ENCODE measurements around the gene TAF11L4. TPM values are rescaled to one million over a fixed set of nuclear protein-coding genes. Genes with fewer than 3 reads are reported as not detected.
A peak's percentile ranks its signal among the peaks of the same experiment; 100 is the strongest.
"Not testable (repeated sequence)": the region's sequence is repeated elsewhere in the genome, so short reads cannot be mapped to it uniquely, and the experiment has no call there.

Gene TAF11L4
- total RNA-seq, 6 experiments from 2014 or later, result not detected

- H3K4me3 ChIP-seq; H3K27me3 ChIP-seq; H3K27ac ChIP-seq; ATAC-seq; H3K36me3 ChIP-seq; H3K4me1 ChIP-seq; DNase-seq; H3K9me3 ChIP-seq; intact Hi-C loops (cut with DNase I): not testable (repeated sequence)
- WGBS (ENCODE audit: insufficient coverage, low coverage, low lambda C conversion rate, missing lambda C conversion rate), result 71% methylated on average over 9 of the region's 14 CpGs
Observed at GRCh38 chr5:17519508-17519907, 2.1 kb upstream of the TAF11L4 start.

GRCh38 chr5:17524935-17525334 is 3.3 kb downstream of the TAF11L4 start, which contains the start of gene TAF11L5:
Gene TAF11L5 (plus strand): TSS chr5:17525235.
- H3K4me3 ChIP-seq; DNase-seq; H3K9me3 ChIP-seq; H3K27ac ChIP-seq; H3K36me3 ChIP-seq; H3K27me3 ChIP-seq; H3K4me1 ChIP-seq; intact Hi-C loops (cut with DNase I); ATAC-seq: not testable (repeated sequence)
- no CpG with 5 or more reads among the region's 15 CpGs for WGBS (ENCODE audit: insufficient coverage, low coverage, low lambda C conversion rate, missing lambda C conversion rate)

GRCh38 chr5:17526504-17526903 is 4.9 kb downstream of the TAF11L4 start:
- H3K4me3 ChIP-seq; H3K36me3 ChIP-seq; H3K9me3 ChIP-seq; H3K4me1 ChIP-seq; ATAC-seq; H3K27me3 ChIP-seq; intact Hi-C loops (cut with DNase I); H3K27ac ChIP-seq: not testable (repeated sequence)
- DNase-seq, result peak in 1 of 3 donors; percentile 67
- 79% methylated on average over 13 of the region's 17 CpGs for WGBS (ENCODE audit: insufficient coverage, low coverage, low lambda C conversion rate, missing lambda C conversion rate)

GRCh38 chr5:17528369-17528768 is 6.8 kb downstream of the TAF11L4 start, which contains the start of gene TAF11L6:
Gene TAF11L6 (plus strand): TSS chr5:17528669.
- intact Hi-C loops (cut with DNase I); ATAC-seq; H3K4me3 ChIP-seq: not testable (repeated sequence)

More at GRCh38 chr5:17528369-17528768, 6.8 kb downstream of the TAF11L4 start, which contains the start of gene TAF11L6:
- no CpG with 5 or more reads among the region's 15 CpGs for WGBS (ENCODE audit: insufficient coverage, low coverage, low lambda C conversion rate, missing lambda C conversion rate)
- H3K9me3 ChIP-seq, DNase-seq, H3K27ac ChIP-seq, H3K4me1 ChIP-seq, H3K27me3 ChIP-seq, H3K36me3 ChIP-seq: not testable (repeated sequence)

Small RNA genes within 50 kb of the gene (small RNA-seq; reads per million reads assigned to genes)
- 0 reads per million in 2 experiments for gene AC106774.3

Other genes with a start within 250 kb of the TAF11L4 start
- not detected for gene TAF11L2, start 23.6 kb upstream of the TAF11L4 start, total RNA-seq
- gene TAF11L3, start 3.4 kb upstream of the TAF11L4 start, total RNA-seq, result not detected
- gene TAF11L5, start 3.4 kb downstream of the TAF11L4 start, total RNA-seq, result not detected
- gene TAF11L6, start 6.9 kb downstream of the TAF11L4 start, total RNA-seq, result not detected
- not detected for gene TAF11L7, start 64.0 kb downstream of the TAF11L4 start, total RNA-seq
- not detected for gene TAF11L8, start 69.2 kb downstream of the TAF11L4 start, total RNA-seq
- not detected for gene TAF11L9, start 72.6 kb downstream of the TAF11L4 start, total RNA-seq
- not detected for gene TAF11L10, start 76.0 kb downstream of the TAF11L4 start, total RNA-seq
- gene TAF11L11, start 82.4 kb downstream of the TAF11L4 start, total RNA-seq, result not detected
- gene TAF11L12, start 88.6 kb downstream of the TAF11L4 start, total RNA-seq, result not detected
- gene TAF11L13, start 110.3 kb downstream of the TAF11L4 start, total RNA-seq, result not detected
- not detected for gene TAF11L14, start 112.7 kb downstream of the TAF11L4 start, total RNA-seq

All from right lobe of liver (tissue), 6 donors.